Measurements from ENCODE around the gene COL1A1. TPM values are rescaled to one million over a fixed set of nuclear protein-coding genes. Genes with fewer than 3 reads are reported as not detected.

Gene COL1A1
- total RNA-seq, 1 donor from 2014 or later = 171 TPM

- no peaks in the 10 kb centered on the region for H3K27me3 ChIP-seq
Measured at GRCh38 chr17:50149091-50149416, 52.4 kb downstream of the COL1A1 start.

GRCh38 chr17:50148226-50149090 lies 53.0 kb downstream of the COL1A1 start:
- TF ChIP-seq POLR2A (IDR thresholded peaks at IDR 0.05) (no peak), POLR2AphosphoS5 (IDR thresholded peaks at IDR 0.05; ENCODE audit: insufficient read depth in 1 of 2, low read depth in 1 of 2) (peak in 1 of 2 donors; percentile 47), CTCF (IDR thresholded peaks at IDR 0.05) (no peak)
- Histone ChIP-seq H3K9me3 (no peaks in the 10 kb centered on the region), H3K27ac (peak overlapping the region; percentile 81), H3K27me3 (no peaks in the 10 kb centered on the region), H3K4me1 (peaks cover 72% of the 10 kb centered on the region), H3K36me3 (peaks cover 0 to 18% of the 10 kb centered on the region in 2 donors), H3K4me3 (peak overlapping the region; percentile 70 to 87)
- intact Hi-C loops (cut with DNase I) = no loop called here
- no peak for DNase-seq (ENCODE audit: extremely low spot score in 2 of 2)

More at GRCh38 chr17:50149091-50149416, 52.4 kb downstream of the COL1A1 start:
- peaks cover 74% of the 10 kb centered on the region for H3K4me1 ChIP-seq
- no peaks in the 10 kb centered on the region for H3K9me3 ChIP-seq
- intact Hi-C loops (cut with DNase I) = no loop called here
- peaks cover 0 to 12% of the 10 kb centered on the region in 2 donors for H3K36me3 ChIP-seq
- peak overlapping the region; percentile 70 to 87 for H3K4me3 ChIP-seq
- H3K27ac ChIP-seq = peak overlapping the region; percentile 81
- no peak for DNase-seq (ENCODE audit: extremely low spot score in 2 of 2)
- TF ChIP-seq CTCF (IDR thresholded peaks at IDR 0.05) (no peak), POLR2AphosphoS5 (IDR thresholded peaks at IDR 0.05; ENCODE audit: insufficient read depth in 1 of 2, low read depth in 1 of 2) (no peak), POLR2A (IDR thresholded peaks at IDR 0.05) (no peak)

GRCh38 chr17:50147841-50148225 lies 53.6 kb downstream of the COL1A1 start:
- H3K27me3 ChIP-seq = no peaks in the 10 kb centered on the region
- peak overlapping the region; percentile 81 for H3K27ac ChIP-seq
- peaks cover 72% of the 10 kb centered on the region for H3K4me1 ChIP-seq
- intact Hi-C loops (cut with DNase I) = no loop called here
- no peak for DNase-seq (ENCODE audit: extremely low spot score in 2 of 2)
- H3K4me3 ChIP-seq = peak overlapping the region; percentile 70 to 87
- no peaks in the 10 kb centered on the region for H3K9me3 ChIP-seq
- TF ChIP-seq CTCF (IDR thresholded peaks at IDR 0.05) (no peak), POLR2A (IDR thresholded peaks at IDR 0.05) (no peak), POLR2AphosphoS5 (IDR thresholded peaks at IDR 0.05; ENCODE audit: insufficient read depth in 1 of 2, low read depth in 1 of 2) (no peak)
- peaks cover 0 to 24% of the 10 kb centered on the region in 2 donors for H3K36me3 ChIP-seq

- Histone ChIP-seq H3K4me3 (peak overlapping the region; percentile 70 to 87), H3K36me3 (peaks cover 0 to 32% of the 10 kb centered on the region in 2 donors), H3K9me3 (no peaks in the 10 kb centered on the region), H3K4me1 (peaks cover 72% of the 10 kb centered on the region), H3K27ac (peak overlapping the region; percentile 81), H3K27me3 (no peaks in the 10 kb centered on the region)
- TF ChIP-seq POLR2A (IDR thresholded peaks at IDR 0.05) (no peak), CTCF (IDR thresholded peaks at IDR 0.05) (no peak), POLR2AphosphoS5 (IDR thresholded peaks at IDR 0.05; ENCODE audit: insufficient read depth in 1 of 2, low read depth in 1 of 2) (no peak)
- no peak for DNase-seq (ENCODE audit: extremely low spot score in 2 of 2)
- intact Hi-C loops (cut with DNase I) = no loop called here
Measured at GRCh38 chr17:50146927-50147665, 54.3 kb downstream of the COL1A1 start.
